Hepatocyte (in vitro differentiated cells): ENCODE data around the gene SLC1A3. TPM values are rescaled to one million over a fixed set of nuclear protein-coding genes. Genes with fewer than 3 reads are reported as not detected.
A peak's percentile ranks its signal among the peaks of the same experiment; 100 is the strongest.

Experiments used
- DNase-seq: peaks from one replicate; pipeline ENCODE4 v3.0.0-alpha.2; 2016; ENCODE audit warnings: low spot score
- H2AFZ ChIP-seq: fragments of 200-600 bp; sonication (generic); 2 replicates; pipeline ENCODE4 v1.6.0; 2016; ENCODE audit warnings: antibody characterized with exemption, mild to moderate bottlenecking
- H3K27ac ChIP-seq: fragments of 200-600 bp; sonication (generic); 2 replicates; pipeline ENCODE4 v1.5.1; 2016; ENCODE audit warnings: mild to moderate bottlenecking
- H3K27me3 ChIP-seq: fragments of 200-600 bp; sonication (generic); 2 replicates; pipeline ENCODE4 v1.6.1; 2016
- H3K36me3 ChIP-seq: fragments of 200-600 bp; sonication (generic); replicated peaks from 2 replicates; pipeline ENCODE4 v1.5.1; 2016; ENCODE audit warnings: low read depth; ENCODE audit not compliant: insufficient read depth
- H3K4me1 ChIP-seq: fragments of 200-600 bp; sonication (generic); 2 replicates; pipeline ENCODE4 v1.5.1; 2016; ENCODE audit warnings: mild to moderate bottlenecking, moderate library complexity; ENCODE audit not compliant: insufficient read depth
- H3K4me2 ChIP-seq: fragments of 200-600 bp; sonication (generic); 2 replicates; pipeline ENCODE4 v1.6.0; 2016
- H3K4me3 ChIP-seq: fragments of 200-600 bp; sonication (generic); 2 replicates; pipeline ENCODE4 v1.5.1; 2016; ENCODE audit warnings: mild to moderate bottlenecking
- H3K79me2 ChIP-seq: fragments of 200-600 bp; sonication (generic); 2 replicates; pipeline ENCODE4 v1.6.0; 2017; ENCODE audit warnings: mild to moderate bottlenecking
- H3K9me2 ChIP-seq: fragments of 200-600 bp; sonication (generic); replicated peaks from 2 replicates; pipeline ENCODE4 v1.6.0; 2017; ENCODE audit warnings: mild to moderate bottlenecking; ENCODE audit not compliant: insufficient read depth
- H3K9me3 ChIP-seq: fragments of 200-600 bp; sonication (generic); 2 replicates; pipeline ENCODE4 v1.5.1; 2016; ENCODE audit warnings: low read depth, mild to moderate bottlenecking
- H4K20me1 ChIP-seq: fragments of 200-600 bp; sonication (generic); 2 replicates; pipeline ENCODE4 v1.6.0; 2016; ENCODE audit warnings: mild to moderate bottlenecking; ENCODE audit not compliant: insufficient read depth, poor library complexity, severe bottlenecking
- CTCF ChIP-seq: fragments of 200-600 bp; sonication (generic); IDR thresholded peaks from 2 replicates; pipeline ENCODE4 v1.5.1; 2016; ENCODE audit warnings: antibody characterized with exemption, mild to moderate bottlenecking; ENCODE audit not compliant: poor library complexity
- EZH2 ChIP-seq: fragments of 200-600 bp; sonication (generic); IDR thresholded peaks from 2 replicates; pipeline ENCODE4 v1.6.1; 2016; ENCODE audit warnings: antibody characterized with exemption, mild to moderate bottlenecking, borderline replicate concordance
- EZH2phosphoT487 ChIP-seq: fragments of 200-600 bp; sonication (generic); IDR thresholded peaks from one replicate; pipeline ENCODE4 v1.6.1; 2018; ENCODE audit warnings: antibody characterized with exemption, mild to moderate bottlenecking, low read depth, moderate library complexity; ENCODE audit not compliant: unreplicated experiment, severe bottlenecking
- WGBS: methylation state at CpG from one replicate; pipeline ENCODE4 v1.1.6; 2016; ENCODE audit warnings: low lambda C conversion rate; ENCODE audit errors: missing lambda C conversion rate; 5-methylcytosine and 5-hydroxymethylcytosine counted together
- polyA plus RNA-seq: library from polyadenylated mRNA; unstranded; fragments of >200 nt; fragmentation: Nextera tagmentation; extraction: Ambion mirVana; gene quantifications from 2 replicates; pipeline ENCODE4 v1.2.1, GENCODE V29; 2016
- total RNA-seq: library from RNA; depleted of rRNA; stranded (reverse); fragments of >200 nt; gene quantifications from 2 replicates; pipeline ENCODE4 v1.2.3, GENCODE V29; 2014

Gene SLC1A3
- total and polyA plus RNA-seq, 2 experiments from 2014 or later, result 32.3 to 42.3 TPM

- Histone ChIP-seq H3K79me2 (no peaks in the 10 kb centered on the region), H2AFZ (no peak overlapping the region), H3K27ac (no peak overlapping the region), H4K20me1 (no peaks in the 10 kb centered on the region), H3K9me3 (no peaks in the 10 kb centered on the region), H3K9me2 (no peaks in the 10 kb centered on the region), H3K4me3 (no peak overlapping the region), H3K36me3 (no peaks in the 10 kb centered on the region), H3K4me2 (no peak overlapping the region), H3K27me3 (no peaks in the 10 kb centered on the region), H3K4me1 (no peaks in the 10 kb centered on the region)
- 38% methylated on average over 6 of the region's 6 CpGs for WGBS
- TF ChIP-seq EZH2 (no peak), CTCF (peak; percentile 75)
- peak; percentile 81 for DNase-seq
Measured at GRCh38 chr5:36728697-36729543, 122.5 kb downstream of the SLC1A3 start.

- Histone ChIP-seq H3K4me3 (no peak overlapping the region), H3K36me3 (no peaks in the 10 kb centered on the region), H4K20me1 (no peaks in the 10 kb centered on the region), H3K27ac (no peak overlapping the region), H3K79me2 (no peaks in the 10 kb centered on the region), H3K4me1 (no peaks in the 10 kb centered on the region), H3K27me3 (no peaks in the 10 kb centered on the region), H3K9me2 (no peaks in the 10 kb centered on the region), H3K4me2 (no peak overlapping the region), H2AFZ (no peak overlapping the region), H3K9me3 (no peaks in the 10 kb centered on the region)
- WGBS, result 84% methylated on average over 6 of the region's 6 CpGs
- DNase-seq, result no peak
- no peak for TF ChIP-seq CTCF
- no peak for TF ChIP-seq EZH2
- TF ChIP-seq EZH2phosphoT487, result no peak
Measured at GRCh38 chr5:36730537-36731216, 124.3 kb downstream of the SLC1A3 start.

- no peak overlapping the region for H3K4me3 ChIP-seq
Measured at GRCh38 chr5:36733183-36733582, 126.8 kb downstream of the SLC1A3 start.

More at GRCh38 chr5:36733183-36733582, 126.8 kb downstream of the SLC1A3 start:
- no peak for TF ChIP-seq CTCF
- TF ChIP-seq EZH2phosphoT487, result no peak
- no peak for TF ChIP-seq EZH2
- no peaks in the 10 kb centered on the region for H3K9me3 ChIP-seq
- no peak overlapping the region for H3K4me2 ChIP-seq
- H3K36me3 ChIP-seq, result no peaks in the 10 kb centered on the region
- no peaks in the 10 kb centered on the region for H3K79me2 ChIP-seq
- no peaks in the 10 kb centered on the region for H3K27me3 ChIP-seq
- no peak for DNase-seq
- H2AFZ ChIP-seq, result no peak overlapping the region
- H3K4me1 ChIP-seq, result no peaks in the 10 kb centered on the region
- no peaks in the 10 kb centered on the region for H4K20me1 ChIP-seq
- no peak overlapping the region for H3K27ac ChIP-seq
- no peaks in the 10 kb centered on the region for H3K9me2 ChIP-seq
- 90% methylated on average over 5 of the region's 5 CpGs for WGBS
